DLD1 (cell line): ENCODE measurements around the gene IFITM10.

ENCODE experiments used
- in situ Hi-C: cut with HindIII; loops from 2 replicates; pipeline ENCODE4 v1.10.0; 2017; ENCODE audit warnings: low sequenced_read_pairs

IFITM10 gene

GRCh38 chr11:1750481-1750839, at the start of gene IFITM10:
Gene IFITM10 (minus strand): TSS chr11:1750595. CDS start chr11:1750442, 153 bp downstream.
- in situ Hi-C loops = no loop called here

DNA sequence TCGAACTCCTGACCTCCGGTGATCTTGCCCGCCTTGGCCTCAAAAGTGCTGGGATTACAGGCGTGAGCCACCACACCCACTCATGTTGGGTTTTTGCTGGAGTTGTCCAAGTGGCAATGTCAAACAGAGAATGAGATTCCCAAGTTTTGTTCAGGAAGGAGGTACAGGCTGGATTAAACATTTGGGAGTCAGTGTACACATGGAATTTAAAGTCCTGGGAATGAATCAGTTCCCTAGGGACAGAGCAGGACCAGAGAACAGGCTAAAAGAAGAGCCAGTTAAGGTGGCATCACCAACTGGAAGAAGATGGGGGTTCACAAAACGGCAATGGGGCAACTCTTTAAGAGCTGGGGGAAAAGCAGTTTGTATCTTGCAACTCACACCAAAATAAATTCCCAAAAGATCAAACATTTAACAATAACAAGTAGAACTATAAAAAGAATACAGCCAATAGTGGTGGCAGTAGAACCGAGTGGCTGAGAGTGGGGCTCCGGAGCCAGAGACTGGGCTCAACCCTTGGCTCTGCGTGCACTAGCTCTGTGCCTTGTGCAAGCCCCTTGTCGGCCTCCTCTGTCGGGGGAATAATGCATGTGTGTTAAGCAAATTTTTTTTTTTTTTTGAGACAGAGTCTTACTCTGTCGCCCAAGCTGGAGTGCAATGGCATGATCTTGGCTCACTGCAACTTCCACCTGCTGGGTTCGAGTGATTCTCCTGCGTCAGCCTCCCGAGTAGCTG, 47.2 kb upstream of the IFITM10 start:
- in situ Hi-C loops = no loop called here

- in situ Hi-C loops = no loop called here
Observed at GRCh38 chr11:1796413-1797011, 46.1 kb upstream of the IFITM10 start.

DNA sequence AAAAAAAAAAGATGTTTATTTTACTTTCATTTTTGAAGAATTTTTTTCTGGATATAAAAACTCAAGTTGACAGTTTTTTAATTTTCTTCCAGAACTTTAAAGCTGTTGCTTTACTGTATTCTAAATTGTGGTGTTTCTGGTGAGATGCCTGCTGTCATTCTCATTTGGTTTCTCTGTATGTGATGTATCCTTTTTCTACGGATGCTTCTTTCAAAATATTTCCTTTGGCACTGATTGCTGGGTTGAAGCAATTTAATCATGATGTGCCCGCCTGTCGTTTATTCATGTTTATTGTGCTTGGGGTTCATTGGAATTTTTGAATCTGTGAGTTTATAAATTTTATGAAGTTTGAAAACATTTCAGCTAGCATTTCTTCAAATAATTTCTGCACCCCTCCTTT, 42.7 kb upstream of the IFITM10 start:
- in situ Hi-C loops = no loop called here

DNA sequence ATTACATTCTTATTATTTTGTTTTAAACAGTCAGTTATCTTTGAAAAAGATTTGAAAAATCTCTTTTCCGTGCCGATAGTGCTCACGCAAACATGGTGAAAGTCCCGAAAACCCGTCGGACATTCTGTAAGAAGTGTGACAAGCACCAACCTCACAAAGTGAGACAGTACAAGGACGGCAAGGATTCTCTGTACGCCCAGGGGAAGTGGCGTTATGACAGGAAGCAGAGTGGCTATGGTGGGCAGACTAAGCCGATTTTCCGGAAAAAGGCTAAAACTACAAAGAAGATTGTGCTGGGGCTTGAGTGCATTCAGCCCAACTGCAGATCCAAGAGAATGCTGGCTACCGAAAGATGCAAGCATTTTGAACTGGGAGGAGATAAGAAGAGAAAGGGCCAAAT, 42.1 kb upstream of the IFITM10 start:
- in situ Hi-C loops = no loop called here

DNA sequence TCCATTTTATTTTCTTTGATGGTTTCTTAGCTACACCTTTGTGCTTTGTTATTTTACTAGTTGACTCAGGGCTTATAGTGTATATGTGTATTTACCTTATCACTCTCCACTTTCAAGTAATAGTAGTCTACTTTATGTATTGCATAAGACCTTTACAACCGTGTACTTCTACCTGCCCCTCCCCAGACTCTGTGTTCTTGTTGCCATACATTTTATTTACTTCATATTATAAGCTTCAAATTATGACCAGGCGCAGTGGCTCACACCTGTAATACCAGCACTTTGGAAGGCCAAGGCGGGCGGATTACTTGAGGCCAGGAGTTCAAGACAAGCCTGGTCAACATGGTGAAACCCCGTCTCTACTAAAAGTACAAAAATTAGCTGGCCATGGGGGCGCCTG, 41.5 kb upstream of the IFITM10 start:
- in situ Hi-C loops = no loop called here

DNA sequence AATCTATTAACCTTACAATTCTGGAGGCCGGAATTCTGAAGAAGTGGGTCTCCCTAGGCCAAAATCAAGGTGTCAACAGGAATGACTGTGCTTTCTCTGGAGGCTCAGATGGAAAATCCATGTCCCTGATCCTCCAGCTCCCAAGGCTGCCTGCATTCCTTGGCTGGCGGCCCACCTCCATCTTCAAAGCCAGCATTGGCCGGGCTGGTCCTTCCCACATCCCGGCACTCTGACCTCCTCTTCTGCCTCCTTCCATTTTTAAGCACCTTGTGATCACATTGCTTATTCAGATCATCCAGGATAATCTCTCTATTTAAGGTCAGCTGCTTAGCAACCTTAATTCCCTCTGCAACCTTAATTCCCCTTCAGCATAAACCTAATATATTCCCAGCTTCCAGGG, 36.1 kb upstream of the IFITM10 start:
- in situ Hi-C loops = no loop called here

- in situ Hi-C loops = no loop called here
Observed at GRCh38 chr11:1785749-1786413, 35.5 kb upstream of the IFITM10 start.

- in situ Hi-C loops = no loop called here
Observed at GRCh38 chr11:1784761-1785650, 34.6 kb upstream of the IFITM10 start.

DNA sequence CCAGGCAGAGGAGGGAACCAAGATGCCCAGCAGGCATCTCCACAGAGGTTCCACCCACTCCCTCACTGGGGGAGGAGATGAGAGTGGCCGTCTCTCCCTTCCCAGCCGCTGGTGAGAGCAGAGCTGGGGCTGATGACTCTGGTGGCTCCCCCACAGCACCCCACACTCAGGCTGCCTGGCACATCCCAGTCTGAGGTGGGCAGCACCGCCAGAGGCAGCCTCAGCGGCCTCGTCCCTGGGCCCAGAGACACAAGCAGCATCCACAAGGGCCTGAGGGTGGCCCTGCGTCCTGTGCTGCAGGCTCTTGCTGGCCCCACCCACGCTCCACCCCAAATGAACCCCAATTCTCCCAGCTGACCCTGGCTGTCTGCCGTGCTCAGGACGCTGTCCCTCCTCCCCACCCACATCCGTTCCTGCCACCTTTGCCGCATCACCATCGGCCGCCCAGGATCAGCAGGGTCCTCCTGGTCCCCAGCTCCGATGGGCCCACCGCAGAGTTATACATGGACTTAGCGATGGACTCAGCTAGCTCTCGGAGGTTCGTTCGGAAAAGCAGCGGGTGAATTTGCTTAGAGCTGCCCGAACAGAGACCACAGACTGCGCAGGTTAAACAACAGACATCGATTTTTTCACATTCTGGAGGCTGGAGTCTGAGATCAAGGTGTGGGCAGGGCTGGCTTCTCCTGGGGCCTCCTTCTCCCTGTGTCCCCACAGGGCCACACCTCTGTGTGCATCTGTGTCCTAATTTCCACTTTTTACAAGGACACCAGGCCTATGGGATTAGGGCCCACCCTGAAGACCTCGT, 33.5 kb upstream of the IFITM10 start:
- in situ Hi-C loops = no loop called here

GRCh38 chr11:1782831-1783724, 32.7 kb upstream of the IFITM10 start:
- in situ Hi-C loops = no loop called here

GRCh38 chr11:1782031-1782590, 31.7 kb upstream of the IFITM10 start:
- in situ Hi-C loops = no loop called here

- in situ Hi-C loops = no loop called here
Observed at GRCh38 chr11:1781593-1781975, 31.2 kb upstream of the IFITM10 start.

DNA sequence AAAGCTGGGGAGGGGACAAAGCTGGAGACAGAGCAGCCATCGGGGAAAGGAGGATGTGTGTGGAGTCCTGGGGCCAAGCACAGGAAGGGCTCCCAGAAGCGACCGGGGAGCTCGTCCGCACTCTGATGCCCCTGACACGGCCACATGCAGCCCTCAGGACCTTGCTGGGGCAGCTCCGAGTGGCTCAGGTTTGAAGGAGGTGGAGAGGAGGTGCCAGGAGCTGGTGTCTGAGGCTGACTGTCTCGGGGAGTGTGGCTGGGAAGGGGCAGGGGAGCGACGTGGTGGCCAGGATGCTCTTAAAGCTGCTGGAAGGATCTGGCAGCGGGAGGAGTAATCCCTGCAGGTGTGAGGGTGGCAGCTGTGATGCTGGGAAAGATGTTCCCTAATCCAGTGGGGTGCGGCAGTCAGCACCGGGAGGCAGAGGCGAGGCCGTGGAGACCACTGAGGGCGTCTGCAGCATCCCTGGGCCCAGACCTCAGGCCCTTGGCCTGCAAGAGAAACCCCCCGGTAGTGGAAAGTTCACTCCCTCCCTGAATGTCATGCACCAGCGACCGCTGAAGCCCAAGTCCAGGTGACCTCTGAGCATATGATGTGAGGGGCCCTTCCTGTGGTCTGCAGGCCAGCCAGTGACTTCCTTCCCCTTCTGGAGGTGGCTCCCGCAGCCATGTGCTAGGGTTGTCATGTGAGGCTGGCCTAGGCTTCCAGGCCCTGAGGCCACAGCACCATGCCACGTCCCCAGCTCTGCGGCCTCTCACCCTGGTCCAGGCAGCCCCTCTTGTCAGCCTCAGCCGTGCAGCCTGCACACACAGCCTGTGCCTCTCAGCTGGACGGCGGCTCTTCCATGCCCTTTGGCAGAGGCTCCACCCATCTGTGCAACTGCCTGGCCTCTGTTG, 30.6 kb upstream of the IFITM10 start:
- in situ Hi-C loops = no loop called here

DNA sequence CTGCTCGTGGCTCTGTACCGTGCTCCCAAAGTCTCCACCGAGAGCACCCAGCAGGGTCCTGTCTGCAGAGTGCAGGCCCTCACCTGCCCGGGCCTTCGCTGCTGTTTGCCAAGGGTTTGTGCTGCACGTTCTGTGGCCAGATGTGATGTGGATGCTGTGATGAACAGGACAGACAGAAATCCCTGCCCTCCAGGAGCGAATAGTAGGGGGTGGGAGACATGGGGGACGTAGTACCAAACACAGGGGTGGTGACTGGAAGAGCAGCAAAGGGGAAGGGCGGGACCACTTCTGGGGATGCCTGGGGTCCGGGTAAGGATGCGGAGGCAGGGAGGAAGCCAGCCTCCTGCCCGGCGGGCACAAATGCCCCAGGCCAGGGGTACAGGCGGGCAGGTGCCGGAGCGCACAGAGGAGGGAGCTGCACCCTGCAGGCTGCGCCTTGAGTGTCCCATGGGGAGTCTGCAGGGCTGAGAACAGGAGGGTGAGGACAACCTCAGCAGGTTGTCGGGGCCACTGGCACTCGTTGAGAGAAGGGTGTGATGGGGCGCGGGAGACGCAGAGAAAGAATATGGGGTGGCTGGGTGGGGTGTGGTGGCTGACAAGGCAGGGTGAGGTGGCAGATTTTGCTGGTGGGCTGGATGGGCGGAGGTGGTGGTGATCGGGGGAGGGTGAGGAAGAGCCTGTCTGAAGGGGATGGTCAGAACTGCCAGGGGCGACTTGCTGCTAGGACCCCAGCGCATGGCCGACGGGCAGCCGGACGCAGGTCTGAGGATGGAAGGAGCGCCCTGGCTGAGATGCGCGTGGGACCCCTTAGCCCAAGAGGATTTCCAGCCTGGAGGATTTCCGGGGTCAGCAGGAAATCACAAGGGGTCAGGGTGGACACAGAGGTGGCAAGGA, 29.7 kb upstream of the IFITM10 start:
- in situ Hi-C loops = loop anchor here (10.0 kb wide), 1 partner anchor 45 kb away; no protein-coding TSS in a partner anchor

DNA sequence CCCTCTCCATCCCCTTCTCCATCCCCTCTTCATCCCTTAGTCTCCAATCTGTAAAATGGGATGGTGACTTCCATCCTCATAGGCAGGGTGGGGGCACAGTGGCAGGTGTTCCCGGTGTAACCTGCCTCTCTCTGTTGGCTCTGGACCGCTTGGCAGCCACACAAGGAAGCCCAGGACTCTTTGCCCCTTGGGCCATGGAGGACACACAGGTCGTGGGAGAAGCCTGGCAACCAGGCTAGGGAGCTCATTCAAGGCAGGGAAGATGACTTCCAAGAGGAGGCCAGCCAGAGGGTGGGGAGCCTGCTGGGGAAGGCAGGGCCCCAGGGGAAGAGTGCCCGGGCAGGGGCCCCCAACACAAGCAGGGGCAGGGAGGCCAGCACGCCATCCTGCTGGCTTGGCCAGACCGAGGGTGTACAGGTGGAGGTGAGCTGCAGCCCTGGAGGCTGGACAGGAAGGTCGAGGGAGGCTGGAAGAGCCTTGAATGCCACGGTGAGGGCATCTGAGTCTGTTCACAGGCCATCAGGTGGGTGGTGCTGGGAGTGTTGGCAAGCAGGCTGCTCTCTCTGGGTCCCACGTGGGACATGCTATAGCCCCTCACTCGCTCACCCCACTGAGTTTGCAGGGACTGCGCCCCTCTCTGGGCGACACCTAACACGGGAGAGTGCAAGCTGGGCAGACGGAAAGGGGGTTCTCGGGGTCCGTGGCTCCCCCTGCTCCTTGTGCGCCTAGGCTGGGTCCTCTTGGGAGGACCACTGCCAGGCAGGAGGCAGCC, 28.8 kb upstream of the IFITM10 start:
- in situ Hi-C loops = loop anchor here (10.0 kb wide), 1 partner anchor 46 kb away; no protein-coding TSS in a partner anchor
